GM19324 (cell line): ENCODE measurements around the gene SLC9A5.
A peak's percentile ranks its signal among the peaks of the same experiment; 100 is the strongest.

Source experiments
- ATAC-seq: cut with Tn5 transposase; IDR thresholded peaks from one replicate; pipeline ENCODE4 v1.9.1; 2021; ENCODE audit warnings: mild to moderate bottlenecking, moderate library complexity; ENCODE audit not compliant: unreplicated experiment, low FRiP score

SLC9A5 gene

GRCh38 chr16:67212766-67213165, 36.0 kb upstream of the SLC9A5 start:
- no peak for ATAC-seq

DNA sequence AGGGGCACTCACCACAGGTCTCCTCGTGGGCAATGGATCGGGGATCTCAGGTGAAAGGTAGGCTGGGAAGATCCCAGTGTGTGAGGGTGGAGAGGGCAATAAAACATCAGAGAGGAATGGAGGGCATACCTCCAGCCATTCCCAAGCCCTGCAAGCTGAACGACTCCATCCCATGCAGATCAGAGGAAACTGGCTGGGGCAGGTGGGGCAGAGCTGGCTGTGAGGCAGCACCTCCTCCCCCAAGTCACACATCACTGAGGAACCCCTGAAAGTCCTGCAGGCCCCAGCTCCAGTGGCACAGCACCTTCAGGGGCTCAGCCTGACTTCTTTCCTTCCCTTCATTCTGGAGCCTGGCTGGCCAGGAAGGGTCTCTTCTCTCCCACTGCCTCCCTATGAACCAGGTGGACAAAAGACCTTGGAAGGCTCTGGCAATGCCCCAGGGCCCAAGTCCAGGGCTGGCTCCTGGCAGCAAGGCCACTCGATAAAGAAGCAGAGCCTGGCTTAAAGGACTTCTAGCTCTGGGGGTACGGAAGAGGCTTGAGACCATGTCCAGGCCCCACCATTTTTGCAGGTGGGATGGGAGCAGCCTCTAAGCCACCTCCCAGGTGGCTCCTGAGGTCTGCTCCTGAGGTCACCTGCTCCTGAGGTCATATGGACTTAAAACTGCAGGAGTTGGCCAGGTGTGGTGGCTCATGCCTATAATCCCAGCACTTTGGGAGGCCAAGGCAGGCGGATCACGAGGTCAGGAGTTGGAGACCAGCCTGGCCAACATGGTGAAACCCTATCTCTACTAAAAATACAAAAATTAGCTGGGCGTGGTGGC, 35.4 kb upstream of the SLC9A5 start:
- ATAC-seq = no peak

GRCh38 chr16:67215706-67216105, 33.1 kb upstream of the SLC9A5 start:
- no peak for ATAC-seq

GRCh38 chr16:67216612-67217490, 31.9 kb upstream of the SLC9A5 start:
- no peak for ATAC-seq

GRCh38 chr16:67223992-67224391, 24.8 kb upstream of the SLC9A5 start:
- ATAC-seq = no peak

GRCh38 chr16:67226295-67226803, 22.4 kb upstream of the SLC9A5 start:
- no peak for ATAC-seq

- ATAC-seq = peak; percentile 94
These were observed 21.8 kb upstream of the SLC9A5 start, which contains the start of gene TMEM208 for GRCh38 chr16:67226804-67227566. TSS of gene TMEM208 (plus strand) at chr16:67227130. CDS start at chr16:67227219, 89 bp downstream.

GRCh38 chr16:67227567-67227921, 21.2 kb upstream of the SLC9A5 start:
- no peak for ATAC-seq

- no peak for ATAC-seq
These were observed 20.6 kb upstream of the SLC9A5 start for GRCh38 chr16:67228034-67228785.

DNA sequence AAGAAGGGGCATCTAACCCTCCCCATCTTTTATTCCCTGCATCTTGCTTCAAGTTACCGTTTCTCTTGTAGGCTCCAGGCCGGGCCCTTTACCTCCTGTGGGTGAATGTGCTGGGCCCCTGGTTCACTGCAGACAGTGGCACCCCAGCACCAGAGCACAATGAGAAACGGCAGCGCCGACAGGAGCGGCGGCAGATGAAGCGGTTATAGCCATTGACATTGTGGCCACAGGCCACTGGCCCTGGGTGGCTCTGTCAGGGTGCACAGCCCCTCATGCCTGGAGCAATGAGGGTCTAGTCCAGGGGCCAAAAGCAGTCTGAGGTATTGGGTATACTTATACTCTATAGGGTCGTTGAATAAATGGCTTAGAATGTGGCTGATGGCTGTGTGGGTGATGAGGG, 19.9 kb upstream of the SLC9A5 start:
- no peak for ATAC-seq

- no peak for ATAC-seq
These were observed 18.6 kb upstream of the SLC9A5 start for GRCh38 chr16:67229906-67230808.

- ATAC-seq = no peak
These were observed 17.7 kb upstream of the SLC9A5 start for GRCh38 chr16:67230809-67231660.

DNA sequence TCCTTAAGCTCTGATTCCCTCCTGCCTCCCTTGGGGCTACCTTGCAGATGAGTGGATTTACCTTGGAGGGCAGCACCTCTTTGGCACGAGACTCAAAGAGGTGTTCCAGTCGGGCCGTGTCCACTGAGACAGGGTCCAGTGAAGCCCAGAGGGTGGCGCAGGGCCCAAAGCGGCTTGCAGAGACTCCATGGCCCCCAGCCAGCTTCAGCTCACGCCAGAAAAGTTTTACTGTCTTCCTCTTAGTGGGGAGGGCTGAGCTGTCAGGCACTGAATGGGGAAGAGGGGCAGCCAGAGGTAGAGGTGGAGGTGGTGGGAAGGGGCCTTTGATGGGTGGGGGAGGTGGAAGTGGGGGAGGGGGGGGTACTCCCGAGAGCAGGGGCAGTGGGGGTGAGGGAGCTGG, 15.2 kb upstream of the SLC9A5 start:
- no peak for ATAC-seq

GRCh38 chr16:67234180-67234597, 14.6 kb upstream of the SLC9A5 start:
- ATAC-seq = no peak

DNA sequence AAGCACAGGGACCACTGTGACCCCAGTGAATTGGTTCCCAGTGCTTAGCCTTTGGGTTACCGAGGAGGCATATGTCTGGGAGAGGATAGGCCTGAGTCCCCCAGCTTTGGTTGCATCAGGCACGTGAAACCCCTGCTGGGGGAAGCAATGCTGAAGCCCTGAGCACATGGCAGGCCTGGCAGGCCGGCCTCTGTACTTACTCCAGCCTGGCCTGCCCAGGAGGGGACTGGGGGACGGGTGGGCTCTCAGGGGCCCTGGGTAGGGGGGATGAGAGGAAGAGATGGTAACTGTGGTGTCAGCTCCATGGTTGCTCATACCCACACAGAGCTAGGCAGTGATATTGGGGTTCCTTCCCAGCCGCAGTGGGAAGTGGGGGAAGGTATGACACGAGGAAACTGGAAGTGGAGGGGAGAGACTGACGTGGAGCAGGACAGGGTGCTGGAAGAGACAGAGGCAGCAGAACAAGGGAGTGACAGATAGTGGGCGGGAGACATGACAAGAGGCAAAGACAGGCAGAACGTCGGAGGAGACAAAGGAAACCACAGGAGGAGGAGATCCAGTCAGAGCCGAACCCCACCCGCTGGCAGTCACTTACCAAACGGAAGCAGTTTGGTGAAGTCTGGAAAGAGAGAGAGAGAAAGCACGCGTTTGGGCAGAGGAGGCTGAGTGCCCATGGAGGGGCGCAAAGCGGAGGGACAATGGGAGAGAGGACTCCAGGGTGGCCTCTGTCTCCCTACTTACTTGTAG, 12.8 kb upstream of the SLC9A5 start:
- ATAC-seq = no peak

GRCh38 chr16:67236563-67237395, 12.0 kb upstream of the SLC9A5 start:
- ATAC-seq = no peak
